IPS-11a (cell line): ENCODE data around the gene KIAA1328.
"Not testable (repeated sequence)": the region's sequence is repeated elsewhere in the genome, so short reads cannot be mapped to it uniquely, and the experiment has no call there.

ENCODE experiments used
- H3K4me3 ChIP-seq: one replicate; pipeline ENCODE4 v1.5.1; 2013; ENCODE audit warnings: low read depth, low read length, control low read depth

Gene KIAA1328

DNA sequence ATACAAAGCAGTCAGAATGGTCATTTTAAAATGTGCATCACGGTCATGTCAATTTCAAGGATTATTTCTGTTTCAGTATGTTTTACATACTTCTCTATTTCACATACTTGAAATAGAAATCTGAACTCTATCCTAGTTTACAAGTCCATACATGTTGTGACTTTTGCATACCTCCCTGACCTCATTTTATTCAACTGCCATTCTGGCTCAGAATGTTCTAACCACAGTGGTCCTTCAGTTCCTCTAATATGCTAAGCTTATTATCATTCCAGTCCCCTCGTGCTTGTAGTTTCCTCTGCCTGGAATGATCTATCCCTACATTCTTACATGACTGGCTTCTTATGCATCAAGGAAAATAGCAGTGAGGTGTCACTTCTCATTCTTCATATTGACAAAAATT is 295.6 kb downstream of the KIAA1328 start:
- H3K4me3 ChIP-seq = no peak overlapping the region

DNA sequence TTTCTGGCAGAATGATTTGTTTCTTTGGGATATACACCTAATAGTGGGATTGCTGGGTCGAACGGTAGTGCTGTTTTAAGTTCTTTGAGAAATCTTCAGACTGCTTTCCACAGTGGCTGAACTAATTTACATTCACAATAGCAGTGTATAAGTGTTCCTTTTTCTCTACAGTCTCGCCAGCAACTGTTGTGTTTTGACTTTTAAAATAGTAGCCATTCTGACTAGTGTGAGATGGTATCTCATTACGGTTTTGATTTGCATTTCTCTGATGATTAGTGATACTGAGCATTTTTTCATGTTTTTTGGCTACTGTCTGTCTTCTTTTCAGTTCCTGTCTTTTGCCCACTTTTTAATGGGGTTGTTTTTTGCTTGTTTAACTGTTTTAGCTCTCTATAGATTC is 306.2 kb downstream of the KIAA1328 start:
- no peak overlapping the region for H3K4me3 ChIP-seq

DNA sequence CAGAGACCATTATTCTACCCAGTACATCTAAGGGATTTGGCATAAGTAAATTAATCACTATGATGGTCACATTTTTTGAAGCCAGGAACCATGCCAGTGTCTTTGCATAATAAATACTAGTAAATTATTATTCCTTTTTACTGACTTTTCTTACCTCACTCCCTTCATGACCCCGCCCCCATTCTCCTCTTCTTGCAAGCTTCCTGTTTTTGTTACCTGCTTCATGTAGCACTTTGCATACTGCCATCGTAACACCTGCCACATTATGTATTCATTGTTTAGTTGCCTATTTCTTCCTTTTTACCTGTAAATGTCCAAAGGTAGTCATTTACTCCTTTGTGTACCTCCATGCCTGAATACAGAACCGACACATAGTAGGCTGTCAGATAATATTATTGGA is 309.5 kb downstream of the KIAA1328 start:
- H3K4me3 ChIP-seq = no peak overlapping the region

DNA sequence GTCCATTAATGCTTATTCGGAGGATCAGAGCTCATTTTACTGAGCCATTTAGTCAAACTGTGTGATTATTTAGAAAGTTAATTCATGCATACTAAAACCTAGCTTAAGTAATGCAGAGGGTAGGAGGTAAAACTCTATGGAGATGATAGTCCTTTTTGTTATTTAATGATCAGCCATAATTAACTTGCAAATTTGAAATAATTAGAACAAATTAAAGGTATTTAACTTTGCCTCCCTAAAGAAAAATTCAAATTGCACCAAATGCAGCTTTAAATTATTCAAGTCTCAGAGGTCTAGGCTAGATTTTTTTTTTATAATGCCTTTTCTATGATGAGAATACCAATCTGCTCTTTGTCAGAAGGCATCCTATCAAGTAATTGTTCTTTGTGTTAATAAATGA is 310.9 kb downstream of the KIAA1328 start:
- no peak overlapping the region for H3K4me3 ChIP-seq

DNA sequence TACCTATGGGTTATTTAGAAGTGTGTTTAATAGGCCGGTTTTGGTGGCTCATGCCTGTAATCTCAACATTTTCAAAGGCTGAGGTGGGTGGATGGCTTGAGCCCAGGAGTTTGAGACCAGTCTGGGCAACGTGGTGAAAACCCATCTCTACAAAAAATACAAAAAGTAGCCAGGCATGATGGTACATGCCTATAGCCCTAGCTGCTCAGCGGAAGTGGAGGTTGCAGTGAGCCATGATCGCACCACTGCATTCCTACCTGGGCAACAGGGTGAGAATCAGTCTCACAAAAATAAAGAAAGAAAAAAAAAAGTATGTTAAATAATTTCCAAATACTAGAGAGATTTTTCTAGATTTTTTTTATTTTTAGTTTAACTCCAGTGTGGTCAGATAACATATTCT is 316.0 kb downstream of the KIAA1328 start:
- no peak overlapping the region for H3K4me3 ChIP-seq

DNA sequence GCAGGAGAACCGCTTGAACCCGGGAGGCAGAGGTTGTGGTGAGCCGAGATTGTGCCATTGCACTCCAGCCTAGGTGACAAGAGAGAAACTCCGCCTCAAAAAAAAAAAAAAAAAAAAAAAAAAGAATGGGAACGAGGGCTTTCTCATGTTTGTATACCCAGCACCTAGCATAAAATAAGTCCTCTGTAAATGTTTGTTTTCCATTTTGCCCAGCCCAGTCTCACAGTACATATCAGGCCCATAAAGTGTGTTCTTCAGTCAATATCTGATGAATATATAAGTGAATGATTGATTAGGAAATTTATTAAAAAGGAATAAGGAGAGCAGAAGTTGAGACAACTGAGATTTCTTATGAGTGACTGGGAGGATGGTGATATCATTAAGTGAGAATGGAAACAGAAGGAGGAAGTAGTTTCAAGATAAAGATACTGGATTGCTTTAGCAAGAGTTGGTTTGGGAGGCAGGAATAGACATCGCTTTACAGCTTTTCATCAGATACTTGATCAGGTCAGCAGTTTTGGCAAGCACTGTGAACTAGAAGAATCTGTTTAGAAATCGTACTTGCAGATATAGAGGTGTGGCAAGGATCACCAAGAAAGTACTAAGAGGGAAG is 327.5 kb downstream of the KIAA1328 start:
- H3K4me3 ChIP-seq = no peak overlapping the region

DNA sequence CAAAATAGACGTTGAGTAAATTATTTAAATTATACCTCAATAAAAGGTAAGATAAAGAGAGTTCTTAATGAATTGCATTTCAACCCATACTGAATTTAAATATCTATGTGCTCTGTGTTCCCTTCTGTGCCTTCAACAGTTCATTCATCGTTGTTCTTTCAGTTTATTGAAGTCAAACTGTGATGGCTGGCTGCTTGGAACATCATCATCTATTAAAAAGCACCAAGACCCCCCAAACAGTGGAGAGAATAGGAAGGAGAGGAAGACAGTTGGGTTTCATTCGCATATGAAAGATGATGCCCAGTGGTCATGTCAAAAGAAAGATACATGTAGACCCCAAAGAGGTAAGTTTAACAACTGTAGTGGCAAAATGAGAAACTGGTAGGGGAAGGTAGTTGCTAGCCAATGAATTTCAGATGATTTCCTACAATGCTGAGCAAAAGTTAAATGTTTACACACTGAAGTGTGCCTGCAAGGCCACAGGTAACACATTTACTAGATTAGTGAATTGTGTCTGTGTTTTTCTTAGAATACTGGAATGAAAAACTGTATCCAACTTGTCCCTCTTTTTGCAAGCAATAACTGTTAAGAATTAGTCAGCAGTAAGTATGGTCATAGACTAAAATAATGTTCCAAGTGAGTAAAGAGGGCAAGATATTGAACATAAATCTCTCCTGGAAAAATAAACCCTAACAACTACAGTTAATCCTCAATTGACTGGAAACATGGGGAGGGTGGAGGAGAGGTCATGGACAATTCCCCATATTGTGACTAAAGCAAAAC is 331.3 kb downstream of the KIAA1328 start:
- H3K4me3 ChIP-seq = no peak overlapping the region

DNA sequence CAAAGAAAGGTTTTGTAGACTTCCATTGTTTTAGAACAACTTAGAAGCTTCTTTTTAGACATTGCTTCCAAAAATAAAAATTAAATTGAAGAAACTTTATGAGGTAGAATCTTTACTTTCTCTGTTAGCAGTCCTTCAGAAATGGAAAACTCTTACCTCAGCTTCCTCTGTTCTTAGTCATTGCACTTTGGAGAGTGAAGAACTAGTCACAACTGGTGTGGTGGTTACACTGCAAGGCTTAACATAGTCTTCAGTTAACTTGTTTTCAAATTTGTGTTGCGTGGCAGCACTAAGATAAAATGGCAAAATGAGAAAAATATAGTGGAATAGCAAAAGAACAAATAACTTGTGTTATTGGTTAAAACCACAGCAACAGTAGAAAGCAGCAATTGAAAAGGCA is 332.6 kb downstream of the KIAA1328 start:
- no peak overlapping the region for H3K4me3 ChIP-seq

DNA sequence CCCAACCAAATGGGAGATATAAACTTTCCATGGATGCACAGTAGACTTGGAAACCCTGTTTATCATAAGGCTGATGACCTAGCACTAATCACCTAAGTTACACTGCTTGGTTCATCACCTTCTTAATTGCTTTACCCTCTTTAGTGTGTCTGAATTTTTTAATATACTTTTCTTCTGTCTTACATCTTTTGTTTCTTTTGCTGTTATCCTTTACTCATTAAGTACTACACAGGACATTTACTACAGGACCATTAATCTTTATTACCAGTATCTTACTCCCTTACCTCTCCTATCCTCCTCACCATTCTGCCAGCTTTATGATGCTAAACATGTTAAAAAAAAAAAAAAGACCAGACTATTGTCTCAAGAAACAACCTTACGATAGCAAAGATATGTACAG is 333.6 kb downstream of the KIAA1328 start:
- H3K4me3 ChIP-seq = no peak overlapping the region

DNA sequence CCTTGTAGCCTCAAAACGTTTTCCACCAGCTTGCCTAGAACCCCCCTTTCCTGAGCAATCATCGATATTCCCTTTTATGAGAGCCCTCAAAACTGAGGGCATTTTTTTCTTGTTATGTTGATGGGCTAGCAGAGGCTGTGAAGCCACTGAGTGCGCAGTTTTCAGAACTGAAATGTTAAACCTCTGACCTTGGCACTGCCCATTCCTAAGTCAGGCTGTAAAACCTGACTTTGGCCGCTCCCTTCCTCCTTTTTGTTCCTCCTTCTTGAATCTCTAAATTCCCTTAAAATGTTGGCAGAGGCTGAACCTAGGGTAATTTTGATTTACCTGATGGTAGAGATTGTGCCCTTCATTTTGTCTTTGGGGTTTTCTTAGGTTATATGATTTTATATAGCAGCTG is 334.2 kb downstream of the KIAA1328 start:
- no peak overlapping the region for H3K4me3 ChIP-seq

DNA sequence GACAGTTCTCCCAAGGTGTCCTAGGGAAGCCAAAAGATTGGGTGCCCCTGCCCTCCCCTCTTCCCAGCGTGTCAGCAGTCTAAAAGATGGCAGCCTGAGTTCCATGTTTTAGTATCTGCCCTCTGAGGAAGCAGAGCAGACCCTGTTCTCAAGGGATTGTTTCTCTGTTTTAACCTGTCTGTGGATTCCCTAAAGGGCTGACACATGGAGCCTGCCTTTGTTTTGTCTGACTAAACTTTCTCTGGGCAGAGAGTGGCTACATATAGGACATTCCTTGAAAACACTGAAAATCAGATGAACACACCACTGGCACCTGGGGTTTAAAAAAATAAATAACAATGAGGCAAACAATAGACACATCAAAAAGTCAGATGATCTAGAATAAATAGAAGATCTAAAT is 337.6 kb downstream of the KIAA1328 start:
- H3K4me3 ChIP-seq = no peak overlapping the region

DNA sequence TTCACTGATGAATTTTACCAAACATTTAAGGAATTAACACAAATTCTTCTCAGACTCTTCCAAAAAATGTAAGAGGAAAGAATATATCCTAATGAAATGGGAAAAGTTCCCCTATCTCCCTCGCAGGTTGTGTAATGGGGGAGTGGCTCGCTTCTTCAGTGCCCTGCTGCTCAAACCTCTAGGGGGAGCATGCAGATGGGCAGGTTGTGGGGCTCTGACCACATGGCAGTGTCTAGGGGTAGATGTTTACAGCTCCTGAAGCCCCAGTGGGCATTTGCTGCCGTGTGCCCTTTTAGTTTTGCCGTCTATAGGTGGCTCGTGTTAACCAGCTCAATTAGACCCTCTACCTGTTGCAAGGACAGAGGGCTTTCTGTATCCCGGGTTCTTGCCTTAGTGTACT is 338.0 kb downstream of the KIAA1328 start:
- not testable (repeated sequence) for H3K4me3 ChIP-seq

DNA sequence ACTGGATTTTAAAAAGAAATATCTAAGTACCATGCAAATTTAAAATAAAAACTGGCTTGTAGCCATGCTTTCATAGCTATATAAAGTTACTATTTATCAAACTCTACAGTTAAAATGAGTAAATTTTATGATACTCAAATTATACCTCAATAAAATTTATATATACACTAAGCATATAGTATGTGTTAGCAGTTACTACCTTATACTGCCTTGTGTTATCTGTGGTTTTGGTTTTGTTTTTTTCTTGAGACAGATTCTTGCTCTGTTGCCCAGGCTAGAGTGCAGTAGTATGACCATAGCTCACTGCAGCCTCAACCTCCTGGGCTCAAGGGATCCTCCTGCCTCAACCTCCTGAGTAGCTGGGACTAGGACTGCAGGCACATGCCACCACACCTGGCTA is 342.1 kb downstream of the KIAA1328 start:
- H3K4me3 ChIP-seq = no peak overlapping the region

DNA sequence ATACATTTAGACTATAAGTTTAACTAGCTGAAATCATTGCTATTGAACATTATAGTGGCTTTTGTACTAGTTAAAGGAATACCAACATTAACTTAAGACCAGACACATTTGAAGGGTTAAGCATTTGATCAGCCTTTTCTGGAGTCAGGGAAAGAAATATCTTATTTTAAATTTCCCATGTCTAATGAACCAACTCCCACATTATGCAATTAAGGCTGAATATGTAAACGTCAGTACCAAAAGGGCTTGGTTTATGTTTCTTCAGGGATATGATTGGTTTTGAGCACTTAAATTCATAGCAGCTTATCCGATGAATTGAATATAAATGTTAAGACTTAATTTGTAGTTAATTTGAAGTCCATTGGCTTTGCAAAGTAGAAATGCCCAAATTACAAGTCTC is 344.5 kb downstream of the KIAA1328 start:
- H3K4me3 ChIP-seq = no peak overlapping the region

DNA sequence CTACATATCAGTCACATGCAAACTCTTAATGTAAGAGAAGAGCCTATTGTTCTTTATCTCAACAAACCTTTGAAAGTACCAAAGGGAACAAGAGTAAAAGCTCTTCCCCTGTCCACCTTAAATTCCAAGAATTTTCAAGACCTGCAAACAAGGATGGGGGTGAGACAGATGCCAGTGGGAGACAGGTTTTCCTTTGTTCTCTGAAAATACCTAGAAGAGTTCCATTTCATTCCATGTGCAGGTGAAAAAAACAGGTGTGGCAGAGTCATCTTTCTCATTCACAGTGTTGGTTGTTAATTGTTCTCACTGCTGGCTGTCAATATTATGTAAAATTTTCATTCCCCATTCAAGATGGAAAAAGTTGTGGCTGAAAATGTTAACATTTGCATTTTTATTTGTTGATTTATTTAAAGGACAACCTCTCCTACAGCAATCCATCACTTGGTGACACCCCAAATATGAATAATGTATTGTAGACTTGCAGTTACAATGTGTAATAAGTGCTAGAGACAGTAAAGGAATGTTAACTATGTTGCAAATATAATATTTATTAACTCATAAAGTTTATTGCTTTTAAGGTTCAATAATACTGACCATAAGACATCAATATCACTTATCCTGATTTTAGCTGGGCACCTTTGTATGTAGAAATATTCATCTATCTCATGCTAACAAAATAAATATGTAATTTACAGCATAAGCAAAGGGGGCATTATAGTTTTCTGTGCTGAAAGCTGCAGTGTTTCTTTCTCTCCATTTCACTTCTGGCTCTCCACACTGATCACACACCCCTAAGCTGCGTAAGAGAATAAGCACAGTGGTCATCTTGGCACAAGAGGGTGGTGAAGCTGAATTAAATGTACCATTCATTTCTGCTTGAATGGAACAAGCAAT is 347.0 kb downstream of the KIAA1328 start:
- no peak overlapping the region for H3K4me3 ChIP-seq

DNA sequence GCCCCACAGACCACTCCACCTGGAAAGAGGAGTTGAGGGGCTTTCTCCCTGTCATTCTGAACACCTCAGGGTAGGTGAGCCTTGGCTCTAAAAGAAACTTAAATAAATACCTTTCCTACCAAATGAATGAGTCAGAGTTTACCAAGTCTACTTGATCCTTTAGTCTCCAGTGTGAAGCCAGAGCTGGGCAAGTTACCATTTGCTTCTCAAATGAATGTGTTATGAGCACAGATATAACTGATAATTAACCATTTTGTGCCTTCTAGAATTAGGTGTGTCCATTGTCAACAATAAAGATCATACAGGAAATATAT is 347.7 kb downstream of the KIAA1328 start:
- no peak overlapping the region for H3K4me3 ChIP-seq

DNA sequence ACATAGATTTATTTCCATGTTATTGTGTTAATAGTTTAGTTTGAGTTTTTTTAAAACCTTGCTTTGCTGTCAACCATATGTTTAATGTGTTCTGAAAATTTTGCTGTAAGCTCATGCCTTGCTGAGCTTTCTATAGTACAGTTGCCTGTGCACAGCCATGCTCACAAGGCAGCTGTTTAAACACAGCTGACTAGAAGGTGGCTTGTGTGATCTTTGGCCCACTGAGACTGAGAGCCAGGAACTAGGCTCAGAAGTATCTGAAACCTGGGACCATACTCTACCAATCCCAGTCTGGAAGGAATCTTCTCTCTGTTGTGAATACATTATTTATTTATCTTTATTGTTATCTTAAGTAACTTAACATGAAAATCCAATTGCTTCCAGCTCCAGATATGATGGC is 350.5 kb downstream of the KIAA1328 start:
- H3K4me3 ChIP-seq = no peak overlapping the region

DNA sequence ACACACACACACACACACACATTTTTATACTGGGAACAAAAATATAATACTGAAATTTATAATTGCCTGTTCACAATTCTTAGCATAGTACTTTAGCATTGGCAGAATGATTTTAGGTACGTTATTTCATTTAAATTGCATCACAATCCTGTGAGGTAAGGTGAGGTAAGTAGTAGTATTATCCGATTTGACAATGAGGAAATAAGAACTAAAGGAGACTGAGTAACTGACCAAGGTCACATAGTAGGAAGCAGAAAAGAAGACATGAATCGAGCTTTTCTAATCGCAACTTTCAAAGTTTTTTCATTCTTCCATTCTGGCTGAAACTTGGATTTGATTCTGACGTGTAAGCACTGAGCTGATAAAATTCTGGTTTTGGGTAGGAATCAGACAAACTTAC is 351.2 kb downstream of the KIAA1328 start:
- no peak overlapping the region for H3K4me3 ChIP-seq

DNA sequence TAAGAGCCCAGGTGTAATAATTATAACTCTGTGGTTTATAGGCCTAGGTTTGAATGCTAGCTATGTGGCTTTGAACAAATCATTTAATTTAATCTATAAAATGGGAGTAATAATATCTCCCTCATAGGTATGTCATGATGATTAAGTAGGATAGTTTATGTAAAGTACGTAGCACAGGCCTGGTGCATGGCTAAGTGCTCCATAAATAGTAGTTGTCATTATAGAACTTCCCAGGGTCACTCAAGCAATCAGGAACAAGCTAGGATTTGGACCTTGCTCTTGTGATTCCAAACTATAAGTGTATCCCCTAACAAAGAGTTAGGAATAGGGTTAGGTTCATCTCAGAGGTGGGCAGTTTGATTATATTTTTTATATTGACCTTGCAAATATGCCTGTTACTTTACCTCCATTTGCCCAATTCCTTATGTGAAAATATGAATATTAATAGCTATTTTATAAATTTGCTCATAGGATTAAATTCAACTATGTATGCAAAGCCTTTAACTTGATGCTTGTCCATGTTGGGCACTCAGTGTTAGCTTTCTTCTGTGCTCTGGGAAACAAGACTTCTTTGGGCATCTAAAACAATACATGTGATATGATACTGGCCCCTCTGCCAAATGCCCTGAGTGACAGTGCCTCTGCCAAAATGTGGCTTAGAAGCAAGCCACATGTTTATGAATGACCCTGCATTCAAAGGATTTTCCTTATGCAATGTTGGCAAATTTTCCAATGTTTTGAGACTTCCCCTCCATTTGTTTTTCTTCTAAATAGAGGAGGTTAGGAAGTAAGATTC is 353.6 kb downstream of the KIAA1328 start:
- no peak overlapping the region for H3K4me3 ChIP-seq

DNA sequence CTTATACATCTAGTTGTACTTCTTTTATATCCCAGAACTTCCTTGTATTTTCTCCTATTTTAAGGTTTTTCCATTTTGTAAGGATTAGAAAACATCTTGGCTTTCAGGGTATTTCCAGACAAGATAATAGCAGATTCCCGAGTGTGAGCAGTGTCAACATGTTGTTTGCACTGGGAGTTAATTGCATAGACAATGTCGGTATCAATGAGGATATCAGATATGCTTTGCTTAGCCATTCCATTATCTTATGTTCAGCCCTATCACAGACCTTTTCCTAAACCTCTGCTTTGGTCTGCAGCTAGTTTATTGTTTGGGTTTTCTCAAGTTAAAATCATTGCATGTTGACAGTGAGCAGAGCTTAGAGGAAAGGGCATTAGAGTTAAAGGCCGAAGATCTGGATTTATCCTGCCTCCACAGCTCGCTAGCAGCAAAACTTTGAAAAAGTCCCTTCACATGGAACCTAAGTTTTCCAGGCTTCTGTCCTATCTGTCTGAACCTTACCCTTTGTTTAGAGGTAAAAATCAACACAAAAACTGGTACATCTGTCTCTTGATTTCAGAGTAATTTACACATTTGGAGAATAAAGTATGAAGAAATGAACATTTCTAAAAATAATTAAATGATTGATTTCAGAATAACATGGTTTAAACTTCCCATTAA is 355.4 kb downstream of the KIAA1328 start:
- no peak overlapping the region for H3K4me3 ChIP-seq
